HCT116 (cell line): ENCODE measurements around the gene CPT1A. TPM values are rescaled to one million over a fixed set of nuclear protein-coding genes. Genes with fewer than 3 reads are reported as not detected.

Experiments used
- ATAC-seq: fragments of 200-7000 bp; cut with Tn5 transposase; 2 replicates; pipeline ENCODE4 v1.9.1; 2020; ENCODE audit warnings: mild to moderate bottlenecking, moderate library complexity
- BruUV-seq: library from RNA; stranded (reverse); fragments of 400-500 nt; replicated peaks from 2 replicates; lab custom pipeline; 2021; lab: Mats Ljungman, UMichigan
- CTCF ChIA-PET: fragments of 300-600 bp; sonication (Branson Sonifier 250); formaldehyde crosslinking; loops from one replicate; lab custom pipeline; 2021; ENCODE audit warnings: antibody characterized with exemption; lab: Charles Lee
- POLR2A ChIA-PET: fragments of 300-600, 350-600 bp; sonication (Branson Sonifier 250); formaldehyde crosslinking; loops from one replicate; lab custom pipeline; 2021; ENCODE audit warnings: antibody characterized with exemption; lab: Charles Lee
- RAD21 ChIA-PET, 2 experiments: fragments of 300-600 bp; sonication (Branson Sonifier 250); formaldehyde crosslinking; loops; one replicate each; lab custom pipeline; 2023; ENCODE audit warnings: low total read pairs in 2 of 2; ENCODE audit not compliant: uncharacterized antibody in 2 of 2, unreplicated experiment in 2 of 2, low non-redundant PET in 1 of 2; lab: Charles Lee
- DNase-seq: peaks from one replicate; pipeline ENCODE4 v3.0.0-alpha.2; 2010; ENCODE audit warnings: low read depth, low spot score
- H2AFZ ChIP-seq: fragments of 200-600 bp; shearing (Covaris generic), sonication (generic); 2 replicates; pipeline ENCODE4 v1.6.1; 2017; ENCODE audit warnings: low read depth, mixed run types, mixed read lengths, antibody characterized with exemption, low read length; ENCODE audit not compliant: poor library complexity, severe bottlenecking
- H3K27ac ChIP-seq: 2 replicates; pipeline ENCODE4 v1.5.1; 2012; ENCODE audit warnings: low read depth, low read length
- H3K27me3 ChIP-seq: fragments of 200-600 bp; sonication (generic); 2 replicates; pipeline ENCODE4 v1.6.1; 2016; ENCODE audit warnings: mixed run types, low read length, mixed read lengths; ENCODE audit not compliant: insufficient read depth
- H3K36me3 ChIP-seq, 2 experiments: fragments of 200-500 bp in 1 of 2; fragments of 200-600 bp in 1 of 2; sonication (Bioruptor generic) in 1 of 2; sonication (generic) in 1 of 2; 2 replicates each; pipeline versions ENCODE4 v1.5.1 to v1.6.1; 2014 to 2016; ENCODE audit warnings: low read length in 2 of 2, inconsistent platforms in 1 of 2, mixed read lengths in 1 of 2, mixed run types in 1 of 2; ENCODE audit not compliant: insufficient read depth in 2 of 2, control insufficient read depth in 1 of 2
- H3K4me1 ChIP-seq, 2 experiments: fragments of 200-600 bp in 1 of 2; sonication (generic) in 1 of 2; 2 replicates each; pipeline versions ENCODE4 v1.5.1 to v1.6.1; 2012 to 2017; ENCODE audit warnings: low read length in 2 of 2, inconsistent platforms in 1 of 2, mild to moderate bottlenecking in 1 of 2, mixed read lengths in 1 of 2, mixed run types in 1 of 2, moderate library complexity in 1 of 2; ENCODE audit not compliant: insufficient read depth in 2 of 2, control insufficient read depth in 1 of 2
- H3K4me2 ChIP-seq: fragments of 200-600 bp; sonication (generic); 2 replicates; pipeline ENCODE4 v1.6.1; 2017; ENCODE audit warnings: mixed run types, low read length, mixed read lengths
- H3K4me3 ChIP-seq, 2 experiments: fragments of 200-600 bp in 1 of 2; sonication (generic) in 1 of 2; replicated peaks in 1 of 2; 2 replicates each; pipeline ENCODE4 v1.5.1; 2011 to 2016; ENCODE audit warnings: low read length in 2 of 2, control low read depth in 1 of 2, low read depth in 1 of 2, mild to moderate bottlenecking in 1 of 2, mixed read lengths in 1 of 2, mixed run types in 1 of 2
- H3K79me2 ChIP-seq: fragments of 200-600 bp; sonication (generic); 2 replicates; pipeline ENCODE4 v1.6.1; 2017; ENCODE audit warnings: mild to moderate bottlenecking, mixed run types, low read length, moderate library complexity, mixed read lengths; ENCODE audit not compliant: insufficient read depth
- H3K9ac ChIP-seq: fragments of 200-600 bp; sonication (generic); 2 replicates; pipeline ENCODE4 v1.6.1; 2016; ENCODE audit warnings: low read length, mixed read lengths
- H3K9me2 ChIP-seq: fragments of 200-600 bp; sonication (generic), shearing (Covaris generic); 2 replicates; pipeline ENCODE4 v1.6.1; 2017; ENCODE audit warnings: mixed run types, mild to moderate bottlenecking, moderate library complexity; ENCODE audit not compliant: insufficient read depth
- H3K9me3 ChIP-seq, 2 experiments: fragments of 200-500 bp in 1 of 2; fragments of 200-600 bp in 1 of 2; sonication (Bioruptor generic) in 1 of 2; sonication (generic) in 1 of 2; 2 replicates each; pipeline ENCODE4 v1.6.1; 2014 to 2017; ENCODE audit warnings: low read length in 2 of 2, mixed read lengths in 2 of 2, inconsistent platforms in 1 of 2, low read depth in 1 of 2, mild to moderate bottlenecking in 1 of 2, mixed run types in 1 of 2, moderate library complexity in 1 of 2; ENCODE audit not compliant: control insufficient read depth in 1 of 2, insufficient read depth in 1 of 2
- H4K20me1 ChIP-seq: fragments of 200-600 bp; sonication (generic), shearing (Covaris generic); 2 replicates; pipeline ENCODE4 v1.6.1; 2017; ENCODE audit warnings: mixed run types, mild to moderate bottlenecking, moderate library complexity; ENCODE audit not compliant: insufficient read depth
- CEBPB ChIP-seq: IDR thresholded peaks from 2 replicates; pipeline ENCODE4 v1.6.1; 2012; ENCODE audit warnings: low read depth
- EZH2 ChIP-seq: fragments of 200-600 bp; sonication (generic); IDR thresholded peaks from 2 replicates; pipeline ENCODE4 v1.6.1; 2017; ENCODE audit warnings: antibody characterized with exemption, mixed run types
- EZH2phosphoT487 ChIP-seq: fragments of 200-600 bp; IDR thresholded peaks from 2 replicates; pipeline ENCODE4 v1.6.1; 2018; ENCODE audit warnings: antibody characterized with exemption, borderline replicate concordance
- FOSL1 ChIP-seq: IDR thresholded peaks from 2 replicates; pipeline ENCODE4 v1.6.1; 2012; ENCODE audit warnings: low read depth
- JUND ChIP-seq: IDR thresholded peaks from 2 replicates; pipeline ENCODE4 v1.6.1; 2012
- POLR2A ChIP-seq: IDR thresholded peaks from 2 replicates; pipeline ENCODE4 v1.7.0; 2011; ENCODE audit warnings: borderline replicate concordance; ENCODE audit not compliant: insufficient read depth, insufficient read length; ENCODE audit errors: extremely low read depth
- POLR2AphosphoS5 ChIP-seq: IDR thresholded peaks from 2 replicates; pipeline ENCODE4 v1.6.1; 2011; ENCODE audit warnings: mild to moderate bottlenecking, low read depth, low read length, moderate library complexity
- RAD21 ChIP-seq: IDR thresholded peaks from 2 replicates; pipeline ENCODE4 v1.6.1; 2012; ENCODE audit warnings: low read depth, mild to moderate bottlenecking
- SIN3A ChIP-seq: IDR thresholded peaks from 2 replicates; pipeline ENCODE4 v1.6.1; 2012; ENCODE audit warnings: low read depth
- SP1 ChIP-seq: IDR thresholded peaks from 2 replicates; pipeline ENCODE4 v1.6.1; 2012; ENCODE audit warnings: low read depth
- SRF ChIP-seq: IDR thresholded peaks from 2 replicates; pipeline ENCODE4 v1.6.1; 2012; ENCODE audit warnings: low read depth
- TCF7L2 ChIP-seq: IDR thresholded peaks from 2 replicates; pipeline ENCODE4 v1.7.0; 2011; ENCODE audit warnings: borderline replicate concordance, inconsistent platforms; ENCODE audit not compliant: insufficient read depth, insufficient read length; ENCODE audit errors: extremely low read depth
- YY1 ChIP-seq: IDR thresholded peaks from 2 replicates; pipeline ENCODE4 v1.6.1; 2011; ENCODE audit warnings: low read length, low read depth, moderate library complexity, mild to moderate bottlenecking; ENCODE audit not compliant: insufficient replicate concordance; ENCODE audit errors: extremely low read depth
- ZFX ChIP-seq: fragments of 450-650 bp; IDR thresholded peaks from 2 replicates; pipeline ENCODE4 v1.6.1; 2017
- ZNF274 ChIP-seq: fragments of 200-500 bp; sonication (Bioruptor generic); IDR thresholded peaks from 2 replicates; pipeline ENCODE4 v1.6.1; 2014; ENCODE audit warnings: mild to moderate bottlenecking, low read depth, low read length, inconsistent platforms
- intact Hi-C: fragments of 100-400 bp; cut with micrococcal nuclease; formaldehyde crosslinking; loops from 2 replicates; pipeline ENCODE4 v1.10.0; 2022
- total RNA-seq: library from RNA; stranded (reverse); gene quantifications from one replicate; pipeline ENCODE4 v1.2.1, GENCODE V29; 2021; ENCODE audit not compliant: unreplicated experiment
- TF ChIP-seq, protein P1 (sequence below): IDR thresholded peaks from 2 replicates; pipeline ENCODE4 v1.6.1; 2011; ENCODE audit warnings: mild to moderate bottlenecking, low read length, moderate library complexity; ENCODE audit not compliant: insufficient replicate concordance; ENCODE audit errors: extremely low read depth
- TF ChIP-seq, protein P2 (sequence below): IDR thresholded peaks from 2 replicates; pipeline ENCODE4 v1.6.1; 2012
- TF ChIP-seq, protein P3 (sequence below): IDR thresholded peaks from 2 replicates; pipeline ENCODE4 v1.6.1; 2012
- TF ChIP-seq, protein P4 (sequence below), 3 experiments: fragments of 200-600 bp in 1 of 3; sonication (generic) in 1 of 3; IDR thresholded peaks in 2 of 3; conservative IDR thresholded peaks in 1 of 3; 2 replicates each; pipeline ENCODE4 v1.5.1; 2012 to 2017; ENCODE audit warnings: low read depth in 2 of 3, low read length in 2 of 3, antibody characterized with exemption in 1 of 3, borderline replicate concordance in 1 of 3, control low read depth in 1 of 3, mild to moderate bottlenecking in 1 of 3, mixed read lengths in 1 of 3, mixed run types in 1 of 3, moderate library complexity in 1 of 3; ENCODE audit not compliant: insufficient read depth in 1 of 3

CPT1A gene
- total RNA-seq, 1 experiment from 2014 or later, result 54.4 TPM

DNA sequence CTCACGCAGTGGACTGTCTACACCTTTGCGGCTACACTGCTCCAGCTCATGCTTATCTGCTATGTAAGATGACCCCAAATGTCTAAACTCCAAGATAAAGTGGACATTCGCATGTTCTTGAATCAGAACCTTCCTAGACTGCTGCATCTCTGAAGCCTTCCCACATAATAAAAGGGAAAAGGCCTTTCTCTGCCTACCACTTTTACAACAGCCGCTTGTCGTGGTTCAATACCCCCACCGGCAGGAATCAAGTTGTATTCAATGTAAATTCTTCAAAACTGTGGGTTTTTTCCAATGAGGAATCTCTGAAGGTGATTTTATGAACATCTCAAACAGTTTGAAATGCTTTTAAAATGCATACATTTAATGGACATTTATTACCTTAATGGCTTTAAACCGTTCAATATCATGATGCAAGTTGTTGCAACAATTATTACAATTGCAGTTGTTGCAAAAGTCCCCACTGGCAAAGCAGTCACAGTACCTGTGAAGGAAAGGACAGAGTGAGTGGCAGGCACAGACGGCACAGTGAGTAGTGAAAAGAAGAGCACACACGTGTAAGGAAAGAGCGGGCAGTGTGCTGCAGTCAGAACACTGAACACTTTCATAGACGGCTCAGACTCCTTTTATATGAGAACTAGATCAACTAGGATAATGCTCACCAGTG is 126.1 kb downstream of the CPT1A start:
- intact Hi-C loops, result no loop called here
- TF ChIP-seq, protein P1, sequence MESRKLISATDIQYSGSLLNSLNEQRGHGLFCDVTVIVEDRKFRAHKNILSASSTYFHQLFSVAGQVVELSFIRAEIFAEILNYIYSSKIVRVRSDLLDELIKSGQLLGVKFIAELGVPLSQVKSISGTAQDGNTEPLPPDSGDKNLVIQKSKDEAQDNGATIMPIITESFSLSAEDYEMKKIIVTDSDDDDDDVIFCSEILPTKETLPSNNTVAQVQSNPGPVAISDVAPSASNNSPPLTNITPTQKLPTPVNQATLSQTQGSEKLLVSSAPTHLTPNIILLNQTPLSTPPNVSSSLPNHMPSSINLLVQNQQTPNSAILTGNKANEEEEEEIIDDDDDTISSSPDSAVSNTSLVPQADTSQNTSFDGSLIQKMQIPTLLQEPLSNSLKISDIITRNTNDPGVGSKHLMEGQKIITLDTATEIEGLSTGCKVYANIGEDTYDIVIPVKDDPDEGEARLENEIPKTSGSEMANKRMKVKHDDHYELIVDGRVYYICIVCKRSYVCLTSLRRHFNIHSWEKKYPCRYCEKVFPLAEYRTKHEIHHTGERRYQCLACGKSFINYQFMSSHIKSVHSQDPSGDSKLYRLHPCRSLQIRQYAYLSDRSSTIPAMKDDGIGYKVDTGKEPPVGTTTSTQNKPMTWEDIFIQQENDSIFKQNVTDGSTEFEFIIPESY, result no peak
- TF ChIP-seq EZH2phosphoT487 (no peak), YY1 (no peak), SRF (no peak), POLR2AphosphoS5 (no peak), SP1 (no peak), SIN3A (no peak), ZNF274 (no peak), TCF7L2 (no peak), FOSL1 (no peak), RAD21 (no peak), POLR2A (no peak), EZH2 (no peak), ZFX (no peak), CEBPB (no peak), JUND (no peak)
- TF ChIP-seq, protein P2, sequence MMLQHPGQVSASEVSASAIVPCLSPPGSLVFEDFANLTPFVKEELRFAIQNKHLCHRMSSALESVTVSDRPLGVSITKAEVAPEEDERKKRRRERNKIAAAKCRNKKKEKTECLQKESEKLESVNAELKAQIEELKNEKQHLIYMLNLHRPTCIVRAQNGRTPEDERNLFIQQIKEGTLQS, result no peak
- TF ChIP-seq, protein P3, sequence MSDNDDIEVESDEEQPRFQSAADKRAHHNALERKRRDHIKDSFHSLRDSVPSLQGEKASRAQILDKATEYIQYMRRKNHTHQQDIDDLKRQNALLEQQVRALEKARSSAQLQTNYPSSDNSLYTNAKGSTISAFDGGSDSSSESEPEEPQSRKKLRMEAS, result no peak
- TF ChIP-seq, protein P4, sequence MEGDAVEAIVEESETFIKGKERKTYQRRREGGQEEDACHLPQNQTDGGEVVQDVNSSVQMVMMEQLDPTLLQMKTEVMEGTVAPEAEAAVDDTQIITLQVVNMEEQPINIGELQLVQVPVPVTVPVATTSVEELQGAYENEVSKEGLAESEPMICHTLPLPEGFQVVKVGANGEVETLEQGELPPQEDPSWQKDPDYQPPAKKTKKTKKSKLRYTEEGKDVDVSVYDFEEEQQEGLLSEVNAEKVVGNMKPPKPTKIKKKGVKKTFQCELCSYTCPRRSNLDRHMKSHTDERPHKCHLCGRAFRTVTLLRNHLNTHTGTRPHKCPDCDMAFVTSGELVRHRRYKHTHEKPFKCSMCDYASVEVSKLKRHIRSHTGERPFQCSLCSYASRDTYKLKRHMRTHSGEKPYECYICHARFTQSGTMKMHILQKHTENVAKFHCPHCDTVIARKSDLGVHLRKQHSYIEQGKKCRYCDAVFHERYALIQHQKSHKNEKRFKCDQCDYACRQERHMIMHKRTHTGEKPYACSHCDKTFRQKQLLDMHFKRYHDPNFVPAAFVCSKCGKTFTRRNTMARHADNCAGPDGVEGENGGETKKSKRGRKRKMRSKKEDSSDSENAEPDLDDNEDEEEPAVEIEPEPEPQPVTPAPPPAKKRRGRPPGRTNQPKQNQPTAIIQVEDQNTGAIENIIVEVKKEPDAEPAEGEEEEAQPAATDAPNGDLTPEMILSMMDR (IDR thresholded peaks at IDR 0.05 in 2 of 3, conservative IDR thresholded peaks at IDR 0.05 in 1 of 3; ENCODE audit: borderline replicate concordance in 1 of 3, insufficient read depth in 1 of 3, low read depth in 2 of 3, low read length in 2 of 3), result no peak
- TF ChIP-seq, all 23 proteins: peak for 0
- Histone ChIP-seq H3K36me3 (no peaks in the 10 kb centered on the region), H4K20me1 (no peaks in the 10 kb centered on the region), H3K79me2 (no peaks in the 10 kb centered on the region), H3K4me1 (no peaks in the 10 kb centered on the region), H3K9ac (no peak overlapping the region), H2AFZ (no peak overlapping the region), H3K27ac (no peak overlapping the region), H3K9me2 (no peaks in the 10 kb centered on the region), H3K4me2 (no peak overlapping the region), H3K9me3 (no peaks in the 10 kb centered on the region), H3K4me3 (no peak overlapping the region), H3K27me3 (no peaks in the 10 kb centered on the region)
- CTCF ChIA-PET, result interaction anchor here (0.5 kb wide), 1 partner anchor 206 kb away, joined by 4 read pairs; no protein-coding TSS in a partner anchor
- POLR2A ChIA-PET, result no interaction called here
- DNase-seq, result no peak
- RAD21 ChIA-PET, result no interaction called here
- no peak for ATAC-seq
- no TSS peak for BruUV-seq
